ENCODE measurements around the gene CCDC170.

DNA sequence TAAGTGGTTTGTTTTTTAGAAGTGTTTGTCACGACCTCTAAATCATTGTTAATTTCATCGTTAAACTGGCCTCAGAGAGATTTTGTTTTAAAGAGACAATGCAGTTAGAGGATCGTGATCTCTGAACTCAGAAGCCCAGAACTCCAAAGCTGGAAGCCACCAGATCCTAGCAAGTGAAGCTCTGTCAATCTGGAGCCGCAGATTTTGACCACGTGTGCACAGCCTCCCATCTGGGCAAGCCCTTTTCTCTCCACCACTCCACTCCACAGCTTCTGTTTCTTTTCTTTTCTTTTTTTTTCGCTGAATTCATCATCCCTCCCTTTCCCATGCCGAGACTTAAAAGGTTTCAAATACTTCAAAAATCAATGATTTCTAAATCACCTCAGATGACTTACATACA, 171.5 kb downstream of the CCDC170 start:
- TF ChIP-seq, protein P1, sequence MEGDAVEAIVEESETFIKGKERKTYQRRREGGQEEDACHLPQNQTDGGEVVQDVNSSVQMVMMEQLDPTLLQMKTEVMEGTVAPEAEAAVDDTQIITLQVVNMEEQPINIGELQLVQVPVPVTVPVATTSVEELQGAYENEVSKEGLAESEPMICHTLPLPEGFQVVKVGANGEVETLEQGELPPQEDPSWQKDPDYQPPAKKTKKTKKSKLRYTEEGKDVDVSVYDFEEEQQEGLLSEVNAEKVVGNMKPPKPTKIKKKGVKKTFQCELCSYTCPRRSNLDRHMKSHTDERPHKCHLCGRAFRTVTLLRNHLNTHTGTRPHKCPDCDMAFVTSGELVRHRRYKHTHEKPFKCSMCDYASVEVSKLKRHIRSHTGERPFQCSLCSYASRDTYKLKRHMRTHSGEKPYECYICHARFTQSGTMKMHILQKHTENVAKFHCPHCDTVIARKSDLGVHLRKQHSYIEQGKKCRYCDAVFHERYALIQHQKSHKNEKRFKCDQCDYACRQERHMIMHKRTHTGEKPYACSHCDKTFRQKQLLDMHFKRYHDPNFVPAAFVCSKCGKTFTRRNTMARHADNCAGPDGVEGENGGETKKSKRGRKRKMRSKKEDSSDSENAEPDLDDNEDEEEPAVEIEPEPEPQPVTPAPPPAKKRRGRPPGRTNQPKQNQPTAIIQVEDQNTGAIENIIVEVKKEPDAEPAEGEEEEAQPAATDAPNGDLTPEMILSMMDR (IDR thresholded peaks at IDR 0.05), result no peak
- TF ChIP-seq POLR2A (IDR thresholded peaks at IDR 0.05), result no peak
